ENCODE data around the gene SMCHD1.
"Not testable (repeated sequence)": the region's sequence is repeated elsewhere in the genome, so short reads cannot be mapped to it uniquely, and the experiment has no call there.

Gene SMCHD1

DNA sequence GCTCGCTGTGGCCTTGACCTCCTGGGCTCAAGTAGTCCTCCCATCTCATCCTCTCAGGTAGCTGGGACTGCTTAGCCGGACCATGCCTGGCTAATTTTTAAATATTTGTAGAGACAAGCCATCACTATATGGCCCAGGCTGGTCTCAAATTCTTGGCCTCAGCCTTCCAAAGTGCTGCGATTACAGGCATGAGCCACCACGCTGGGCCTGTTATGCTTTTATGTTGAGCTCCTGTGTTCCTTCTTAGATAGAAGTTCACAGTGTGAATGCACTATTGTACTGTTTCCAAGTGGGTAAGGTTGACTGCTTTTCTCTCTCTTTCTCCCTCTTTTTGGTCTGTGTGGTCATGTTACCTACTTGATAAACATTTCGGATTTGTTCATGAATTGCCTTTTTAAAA is 61.9 kb downstream of the SMCHD1 start:
- DNase-seq: no peak

DNA sequence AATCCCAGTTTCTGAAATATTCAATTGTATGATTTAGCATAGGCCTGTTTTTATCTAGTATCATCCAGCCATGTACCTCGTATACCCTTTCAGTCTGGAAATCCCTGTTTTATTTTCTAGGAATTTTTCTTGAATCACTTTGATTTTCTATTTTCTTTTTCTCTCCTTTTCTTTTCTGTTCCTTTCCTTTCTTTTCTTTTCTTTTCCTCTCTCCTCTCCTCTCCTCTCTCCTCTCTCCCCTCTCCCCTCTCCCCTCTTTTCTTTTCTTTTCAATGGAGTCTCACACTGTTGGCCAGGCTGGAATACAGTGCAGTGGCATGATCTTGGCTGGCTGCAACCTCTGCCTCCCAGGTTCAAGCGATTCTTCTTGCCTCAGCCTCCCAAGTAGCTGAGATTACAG is 63.5 kb downstream of the SMCHD1 start:
- DNase-seq: no peak

DNA sequence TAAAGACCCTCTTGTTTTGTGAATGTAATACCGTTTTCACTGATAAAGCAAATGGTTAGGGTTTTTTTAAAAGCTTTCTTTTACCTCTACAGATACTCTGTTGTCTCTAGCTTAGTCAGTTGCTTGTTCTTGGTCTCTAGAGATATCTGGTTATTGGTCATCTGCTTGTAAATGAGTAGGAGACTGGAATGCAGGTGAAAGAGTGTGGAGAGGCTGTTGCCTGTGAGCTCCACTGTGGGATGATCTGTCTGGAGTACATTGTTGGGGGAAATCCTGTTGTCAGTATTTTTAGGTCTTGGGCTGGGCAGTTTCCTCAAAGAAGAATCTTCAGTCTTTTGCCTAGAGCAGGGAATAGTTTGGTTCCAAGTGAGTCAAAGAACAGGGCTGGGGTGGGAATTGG is 67.7 kb downstream of the SMCHD1 start:
- DNase-seq: no peak

DNA sequence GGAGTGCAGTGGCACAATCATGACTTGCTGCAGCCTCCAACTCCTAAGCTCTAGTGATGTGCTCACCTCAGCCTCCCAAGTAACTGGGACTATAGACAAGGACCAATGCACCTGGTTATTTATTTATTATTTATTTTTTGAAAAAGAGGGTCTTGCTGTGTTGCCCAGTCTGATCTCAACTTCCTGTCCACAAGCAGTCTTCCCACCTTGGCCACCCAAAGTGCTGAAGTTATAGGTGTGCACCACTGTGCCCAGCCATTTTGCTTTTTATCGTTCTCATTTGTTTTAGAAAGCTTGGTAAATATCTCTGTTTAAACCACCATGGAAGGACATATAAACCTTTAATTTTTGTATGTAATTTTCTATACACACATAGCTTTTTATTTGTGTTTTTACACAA is 74.2 kb downstream of the SMCHD1 start:
- no peak for DNase-seq

DNA sequence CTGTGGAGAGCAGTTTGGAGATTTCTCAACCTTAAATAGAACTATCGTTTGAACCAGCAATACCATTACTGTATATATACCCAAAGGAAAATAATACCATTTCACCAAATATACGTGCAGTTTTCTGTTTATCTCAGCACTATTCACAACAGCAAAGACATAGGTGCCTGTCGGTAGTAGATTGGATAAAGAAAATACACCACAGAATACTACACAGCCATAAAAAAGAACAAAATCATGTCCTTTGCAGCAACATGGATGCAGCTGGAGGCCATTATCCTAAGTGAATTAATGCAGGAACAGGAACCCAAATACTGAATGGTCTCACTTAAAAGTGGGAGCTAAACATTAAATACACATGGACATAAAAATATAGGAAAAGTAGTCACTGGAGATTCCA is 81.3 kb downstream of the SMCHD1 start:
- no peak for DNase-seq

DNA sequence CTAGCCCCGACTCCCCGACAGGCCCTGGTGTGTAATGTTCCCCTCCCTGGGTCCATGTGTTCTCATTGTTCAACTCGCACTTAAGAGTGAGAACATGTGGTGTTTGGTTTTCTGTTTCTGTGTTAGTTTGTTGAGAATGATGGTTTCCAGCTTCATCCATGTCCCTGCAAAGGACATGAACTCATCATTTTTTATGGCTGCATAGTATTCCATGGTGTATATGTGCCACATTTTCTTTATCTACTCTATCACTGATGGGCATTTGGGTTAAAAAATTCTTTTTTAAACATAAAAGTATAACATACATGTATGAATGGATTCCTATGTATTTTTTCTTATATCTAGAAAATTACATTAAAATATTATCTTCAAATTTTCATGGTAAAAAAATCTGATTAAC is 84.6 kb downstream of the SMCHD1 start:
- DNase-seq: not testable (repeated sequence)

DNA sequence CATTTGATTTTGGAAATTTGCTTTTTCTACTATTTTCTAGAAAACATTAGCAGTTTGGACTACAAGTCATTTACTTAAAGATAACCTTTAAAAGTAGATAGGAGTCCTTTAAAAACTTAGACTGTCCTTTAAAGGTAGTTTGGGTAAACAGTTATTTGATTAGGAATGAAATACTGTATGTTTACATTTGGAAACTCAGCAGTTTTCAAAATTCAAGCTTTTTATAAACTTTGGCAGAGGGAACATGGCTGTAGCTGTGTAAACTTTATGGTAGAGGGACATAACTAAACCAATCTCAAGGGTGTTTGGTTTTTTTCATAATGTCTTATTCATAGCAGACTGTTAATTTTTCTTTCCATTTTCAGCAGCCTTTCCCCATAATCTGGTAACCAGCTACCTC is 90.7 kb downstream of the SMCHD1 start:
- no peak for DNase-seq

DNA sequence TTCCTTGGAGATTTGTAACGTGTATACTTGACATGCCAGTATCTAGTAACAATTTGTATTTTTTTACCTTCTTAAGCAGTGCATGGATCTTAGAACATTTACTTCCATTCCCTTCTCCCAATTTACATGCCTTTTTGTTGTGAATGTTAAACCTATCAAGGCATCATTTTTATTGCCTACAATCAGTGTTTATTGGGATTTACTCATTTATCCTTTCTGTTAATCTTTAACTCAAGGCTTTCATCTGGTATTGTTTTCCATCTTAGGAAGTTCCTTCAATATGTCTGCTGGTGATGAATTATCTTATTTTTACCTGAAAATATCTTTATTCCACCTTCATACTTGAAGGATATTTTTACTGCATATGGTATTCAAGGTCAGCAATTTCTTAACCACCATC is 102.8 kb downstream of the SMCHD1 start:
- no peak for DNase-seq

DNA sequence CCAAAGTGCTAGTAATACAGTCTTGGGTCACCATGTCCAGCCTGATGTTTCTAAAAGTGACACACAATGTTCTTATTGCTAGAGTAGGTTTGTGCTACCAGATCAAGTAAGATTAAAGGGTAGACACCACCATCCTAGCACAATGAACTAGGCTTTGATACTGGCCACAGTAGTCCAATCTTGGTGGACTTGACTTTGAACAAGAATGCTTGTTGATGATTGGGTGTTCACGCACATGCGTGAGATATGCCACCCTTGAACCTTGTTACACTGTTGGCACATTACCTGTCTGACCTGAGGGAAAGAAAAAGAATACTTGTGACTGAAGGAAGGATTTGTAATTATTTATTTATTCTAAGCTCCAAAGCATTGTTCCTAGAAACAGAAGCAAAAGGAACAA is 119.1 kb downstream of the SMCHD1 start:
- no peak for DNase-seq

DNA sequence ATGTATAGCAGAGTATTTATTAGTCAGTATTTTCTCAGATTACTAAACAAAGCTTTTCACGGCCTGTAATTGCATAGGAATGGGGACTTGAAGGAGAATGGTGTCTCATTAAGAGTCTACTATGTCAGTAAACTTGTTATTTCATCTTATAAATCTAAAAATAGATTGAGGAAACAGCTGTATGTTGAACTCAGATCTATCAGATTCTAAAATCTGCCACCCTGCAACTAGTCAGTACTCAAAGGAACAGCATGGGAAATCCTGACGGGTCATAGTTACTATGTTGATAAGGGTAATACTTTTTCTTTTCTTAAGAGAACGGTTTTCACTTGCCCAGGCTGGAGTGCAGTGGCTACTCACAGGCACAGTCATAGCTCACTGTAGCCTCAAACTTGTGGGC is 121.1 kb downstream of the SMCHD1 start:
- DNase-seq: peak in 1 of 2 donors; percentile 15

DNA sequence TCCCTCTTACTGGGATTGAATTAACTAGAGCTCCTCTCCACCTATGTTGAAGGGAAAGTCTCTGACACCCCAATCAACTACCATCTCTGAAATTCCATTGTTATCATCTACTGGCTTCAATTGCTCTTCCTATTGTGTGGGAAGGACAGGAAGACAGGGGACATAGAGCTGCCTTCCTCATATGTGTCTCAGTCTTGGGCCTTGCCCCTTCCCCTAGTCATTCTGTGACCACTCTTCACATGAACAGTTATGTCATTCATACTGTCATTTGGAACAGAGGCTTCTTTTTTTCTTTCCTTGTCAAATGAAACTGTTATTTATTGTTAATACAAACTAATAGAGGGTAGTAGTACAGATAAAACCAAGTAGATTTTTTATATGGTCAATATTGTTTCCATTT is 121.7 kb downstream of the SMCHD1 start:
- peak; percentile 58 to 64 for DNase-seq

DNA sequence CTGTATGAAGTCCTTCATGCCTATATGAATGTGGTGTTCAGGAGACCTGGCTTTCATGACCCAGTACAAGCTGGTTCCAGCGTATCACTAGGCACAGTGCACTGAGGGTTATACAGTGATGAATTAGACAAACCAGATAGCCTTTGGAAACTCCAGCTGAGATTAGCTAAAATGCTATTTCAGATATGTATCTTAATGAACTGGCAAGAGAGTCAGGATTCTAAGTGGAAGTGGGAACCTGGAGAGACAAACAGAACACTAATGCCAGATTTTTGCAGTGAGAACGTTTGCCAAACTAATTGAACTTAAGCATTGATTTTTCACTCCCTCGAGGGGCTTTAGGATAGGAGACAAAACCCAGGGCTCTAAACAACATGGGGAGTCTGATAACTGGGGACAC is 125.2 kb downstream of the SMCHD1 start:
- no peak for DNase-seq

DNA sequence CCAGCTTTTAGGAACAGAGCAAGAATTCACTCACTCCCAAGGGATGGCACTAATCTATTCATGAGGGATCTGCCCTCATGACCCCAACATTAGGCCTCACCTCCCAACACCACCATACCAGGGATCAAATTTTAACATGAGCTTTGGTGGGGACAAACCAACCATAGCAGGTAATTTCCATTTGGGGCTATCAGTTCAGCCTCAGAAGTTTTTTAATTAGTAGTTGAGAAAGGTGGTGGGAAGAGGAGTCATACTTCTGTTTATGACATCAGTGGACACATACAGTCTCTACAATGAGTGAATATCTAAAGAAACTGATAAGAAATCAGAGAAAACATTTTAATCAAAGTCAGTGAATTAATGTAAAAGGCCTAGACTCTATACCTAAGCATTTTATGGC is 131.7 kb downstream of the SMCHD1 start:
- no peak for DNase-seq

DNA sequence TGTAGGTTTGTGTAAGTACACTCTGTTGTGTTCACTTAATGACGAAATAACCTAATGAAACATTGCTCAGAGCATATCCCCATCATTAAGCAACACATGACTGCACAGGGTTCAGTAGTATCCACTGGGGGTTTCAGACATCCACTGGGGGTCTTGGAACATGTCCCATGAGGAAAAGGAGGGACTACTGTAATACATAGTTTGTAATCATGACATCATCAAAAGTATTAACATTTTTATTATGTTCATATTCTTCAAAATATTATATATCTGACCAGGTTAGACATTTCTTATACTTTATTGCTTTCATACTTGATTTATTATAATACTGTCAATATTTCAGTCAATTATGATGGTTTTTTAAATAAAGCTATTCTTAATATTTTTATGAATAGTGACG is 136.9 kb downstream of the SMCHD1 start:
- DNase-seq: no peak

DNA sequence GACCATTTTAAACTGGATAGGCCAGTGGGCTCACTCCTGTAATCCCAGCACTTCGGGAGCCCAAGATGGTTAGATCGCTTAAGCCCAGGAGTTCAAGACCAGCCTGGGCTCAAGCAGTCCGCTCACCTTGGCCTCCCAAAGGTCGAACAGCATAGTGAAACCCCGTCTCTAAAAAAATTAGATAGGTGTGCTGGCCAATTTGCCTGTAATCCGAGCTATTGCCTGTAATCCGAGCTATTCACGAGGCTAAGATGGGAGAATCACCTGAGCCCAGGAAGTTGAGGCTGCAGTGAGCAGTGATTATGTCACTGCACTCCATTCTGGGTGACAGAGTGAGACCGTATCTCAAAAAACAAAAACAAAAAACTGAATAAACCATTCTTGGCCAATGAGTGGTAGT is 138.6 kb downstream of the SMCHD1 start:
- no peak for DNase-seq

DNA sequence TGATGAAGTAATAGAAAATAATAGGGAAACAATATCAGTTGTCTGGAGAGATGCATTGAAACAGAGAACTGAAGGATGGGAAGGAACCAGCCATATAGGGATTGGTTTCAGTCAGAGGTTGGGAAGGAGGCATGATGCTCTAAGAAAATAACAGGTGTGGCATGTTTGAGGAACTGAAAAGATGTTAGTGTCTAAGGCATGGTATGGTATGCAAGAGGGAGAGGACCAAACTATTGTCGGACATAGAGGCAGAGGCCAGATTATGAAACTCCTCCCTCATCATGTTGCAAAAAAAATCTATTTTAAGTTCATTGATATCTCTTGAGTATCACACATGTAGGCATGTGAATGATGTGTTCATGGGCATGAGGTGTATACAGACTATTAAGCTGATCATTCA is 142.4 kb downstream of the SMCHD1 start:
- DNase-seq: no peak

DNA sequence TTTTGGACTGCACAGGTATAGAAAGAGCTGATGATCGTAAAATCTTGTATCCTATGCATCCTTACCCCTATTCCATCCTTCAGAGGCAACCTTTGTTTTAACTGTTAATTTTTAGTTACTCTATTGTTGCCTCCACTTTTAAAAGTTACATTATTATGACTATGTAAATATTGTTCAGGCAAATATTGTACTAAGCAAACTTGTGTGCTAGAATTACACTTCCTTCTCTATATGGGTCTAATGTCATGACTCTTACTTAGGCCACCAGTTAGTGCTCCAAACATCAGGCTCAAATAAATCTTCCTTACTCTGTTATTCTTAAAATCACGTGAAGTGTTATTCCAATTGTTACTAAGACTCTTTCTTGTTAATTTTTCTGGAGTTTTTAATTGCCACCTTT is 143.8 kb downstream of the SMCHD1 start:
- no peak for DNase-seq

DNA sequence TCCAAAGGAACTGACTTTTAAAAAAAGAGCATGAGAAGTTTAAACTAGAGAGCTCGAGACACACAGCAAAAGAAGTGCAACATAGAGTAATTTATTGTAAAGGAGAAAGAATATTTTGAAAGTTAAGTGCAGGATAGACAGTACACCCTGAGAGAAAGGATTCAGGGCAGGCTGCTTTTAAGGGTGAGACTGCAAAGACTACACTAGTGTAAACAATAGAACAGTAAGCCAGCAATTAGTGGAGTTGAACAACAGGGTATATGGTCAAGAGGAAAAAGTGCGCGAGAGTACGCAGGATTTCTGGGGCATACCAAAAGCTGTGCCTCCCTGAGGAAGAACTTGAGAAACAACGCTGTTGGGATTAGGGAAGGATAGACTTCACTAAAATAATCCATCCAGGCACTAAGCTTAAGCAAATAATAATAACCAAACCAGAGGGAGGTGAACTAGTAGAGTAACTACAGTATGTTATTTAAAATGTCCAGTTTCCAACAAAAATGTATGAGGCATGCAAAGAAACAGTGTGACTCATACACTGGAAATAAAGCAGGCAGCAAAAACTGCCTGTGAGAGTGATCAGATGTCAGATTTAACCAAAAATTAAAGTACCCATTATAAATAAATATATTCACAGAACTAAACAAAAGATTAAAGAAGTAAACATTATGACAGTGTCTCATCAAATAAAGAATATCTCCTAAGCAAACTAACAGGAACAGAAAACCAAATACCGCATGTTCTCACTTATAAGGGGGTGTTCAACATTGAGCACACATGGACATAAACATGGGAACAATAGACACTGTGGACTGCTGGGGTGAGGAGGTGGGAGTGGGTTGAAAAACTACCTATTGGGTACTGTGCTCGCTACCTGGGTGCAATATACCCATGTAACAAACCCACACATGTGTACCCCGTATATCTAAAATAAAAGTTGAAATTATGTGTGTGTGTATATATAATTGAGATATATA is 150.7 kb downstream of the SMCHD1 start:
- no peak for DNase-seq

DNA sequence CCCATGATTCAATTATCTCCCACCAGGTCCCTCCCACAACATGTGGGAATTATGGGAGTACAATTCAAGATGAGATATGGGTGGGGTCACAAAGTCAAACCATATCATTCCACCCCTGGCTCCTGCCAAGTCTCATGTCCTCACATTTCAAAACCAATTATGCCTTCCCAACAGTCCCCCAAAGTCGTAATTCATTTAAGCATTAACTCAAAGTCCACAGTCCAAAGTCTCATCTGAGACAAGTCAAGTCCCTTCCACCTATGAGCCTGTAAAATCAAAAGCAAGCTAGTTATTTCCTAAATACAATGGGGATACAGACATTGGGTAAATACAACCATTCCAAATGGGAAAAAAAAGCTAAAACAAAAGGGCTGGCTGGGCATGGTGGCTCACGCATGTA is 153.1 kb downstream of the SMCHD1 start:
- not testable (repeated sequence) for DNase-seq

DNA sequence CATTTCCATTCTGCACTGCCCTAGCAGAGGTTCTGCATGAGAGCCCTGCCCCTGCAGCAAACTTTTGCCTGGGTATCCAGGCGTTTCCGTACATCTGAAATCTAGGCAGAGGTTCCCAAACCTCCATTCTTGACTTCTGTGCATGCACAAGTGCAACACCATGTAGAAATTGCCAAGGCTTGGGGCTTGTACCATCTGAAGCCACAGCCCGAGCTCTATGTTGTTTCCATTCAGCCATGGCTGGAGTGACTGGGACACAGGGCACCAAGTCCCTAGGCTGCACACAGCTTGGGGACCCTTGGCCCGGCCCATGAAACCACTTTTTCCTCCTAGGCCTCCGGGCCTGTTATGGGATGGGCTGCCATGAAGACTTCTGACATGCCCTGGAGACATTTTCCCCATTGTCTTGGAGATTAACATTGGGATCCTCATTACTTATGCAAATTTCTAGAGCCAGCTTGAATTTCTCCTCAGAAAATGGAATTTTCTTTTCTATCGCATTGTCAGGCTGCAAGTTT is 154.2 kb downstream of the SMCHD1 start:
- not testable (repeated sequence) for DNase-seq

DNA sequence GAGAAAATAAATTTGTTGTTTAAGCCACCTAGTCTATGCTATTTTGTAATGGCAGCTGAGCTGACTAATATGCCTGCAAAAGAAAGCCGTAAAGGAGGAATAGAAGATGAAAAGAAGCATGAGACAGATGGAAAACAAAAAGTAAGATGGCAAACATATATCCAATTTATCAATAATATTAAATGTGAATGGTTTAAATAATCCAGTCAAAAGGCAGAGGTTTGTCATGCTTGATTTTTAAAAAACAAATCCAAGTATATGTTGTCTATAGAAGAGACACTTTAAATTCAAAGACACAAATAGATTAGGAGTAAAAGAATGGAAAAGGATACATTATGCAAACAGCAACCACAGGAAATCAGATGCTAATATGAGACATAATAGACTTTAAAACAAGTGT is 155.9 kb downstream of the SMCHD1 start:
- DNase-seq: no peak

DNA sequence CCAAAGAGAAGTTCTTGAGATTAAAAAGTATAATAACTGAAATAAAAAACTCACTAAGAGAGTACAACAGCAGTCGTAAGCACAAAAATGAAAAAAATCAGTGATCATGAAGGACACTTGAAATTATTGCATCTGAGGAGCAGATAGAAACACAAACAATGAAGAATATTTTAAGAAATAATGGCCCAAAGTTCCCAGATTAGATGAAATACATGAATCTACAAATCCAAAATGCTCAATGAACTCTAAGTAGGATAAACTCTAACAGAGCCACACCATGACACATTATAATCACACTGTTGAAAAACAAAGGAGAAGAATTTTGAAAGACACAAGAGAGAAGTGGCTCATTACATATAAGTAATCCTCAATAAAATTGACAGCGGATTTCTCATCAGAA is 159.4 kb downstream of the SMCHD1 start:
- DNase-seq: no peak

DNA sequence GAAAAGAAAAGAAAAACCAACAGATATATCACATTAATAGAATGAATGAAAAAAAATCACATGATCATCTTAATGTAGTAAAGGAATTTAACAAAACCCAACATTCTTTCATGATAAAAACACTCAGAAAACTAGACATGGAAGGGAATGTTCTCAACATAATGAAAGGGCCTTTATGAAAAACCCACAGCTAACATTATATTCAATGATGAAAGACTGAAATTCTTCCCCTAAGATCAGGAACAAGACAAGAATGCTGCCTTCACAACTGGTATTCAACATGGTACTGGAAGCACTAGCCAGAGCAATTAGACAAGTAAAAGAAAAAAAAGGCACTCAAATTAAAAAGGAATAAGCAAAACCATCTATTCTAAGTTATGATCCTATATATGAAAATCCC is 162.8 kb downstream of the SMCHD1 start:
- DNase-seq: no peak

DNA sequence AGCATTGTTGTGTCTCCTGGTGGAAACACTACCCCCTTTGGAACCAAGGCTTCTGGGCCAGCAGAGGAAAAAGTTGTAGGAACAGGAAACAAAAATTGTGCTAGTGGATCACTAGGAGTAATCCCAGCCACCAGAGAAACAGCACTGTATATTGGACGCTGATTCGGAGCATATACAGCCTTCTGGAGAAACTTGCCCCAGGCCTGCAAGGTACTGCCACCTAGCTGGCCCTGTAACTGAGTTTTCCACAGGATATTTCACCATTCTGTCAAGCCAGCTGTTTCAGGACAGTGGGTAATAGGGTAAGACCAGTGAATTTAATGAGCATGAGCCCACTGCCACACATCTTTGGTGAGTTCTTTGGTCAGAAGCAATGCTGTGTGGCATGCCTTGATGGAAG is 166.2 kb downstream of the SMCHD1 start:
- DNase-seq: no peak
